Neural cell (in vitro differentiated cells): ENCODE results near the gene DOCK10. TPM values are rescaled to one million over a fixed set of nuclear protein-coding genes. Genes with fewer than 3 reads are reported as not detected.

Source experiments
- H2AFZ ChIP-seq: fragments of 200-600, 300-800 bp; sonication (generic), shearing (Covaris generic); 2 replicates; pipeline ENCODE4 v1.6.0; 2014; ENCODE audit warnings: low read depth, mild to moderate bottlenecking, antibody characterized with exemption, low read length, moderate library complexity
- H3F3A ChIP-seq: fragments of 200-600 bp; shearing (Covaris generic); 2 replicates; pipeline ENCODE4 v1.6.1; 2016; ENCODE audit warnings: mild to moderate bottlenecking, moderate library complexity, mixed read lengths, antibody characterized with exemption, low read length; ENCODE audit not compliant: insufficient read depth, poor library complexity, severe bottlenecking
- H3K27ac ChIP-seq: fragments of 200-600, 300-800 bp; sonication (generic), shearing (Covaris generic); 2 replicates; pipeline ENCODE4 v1.5.1; 2014; ENCODE audit warnings: mild to moderate bottlenecking, low read length, moderate library complexity
- H3K27me3 ChIP-seq: fragments of 300-800, 200-600 bp; sonication (generic), shearing (Covaris generic); 2 replicates; pipeline ENCODE4 v1.6.0; 2014; ENCODE audit warnings: mild to moderate bottlenecking, low read depth, low read length, moderate library complexity; ENCODE audit not compliant: insufficient read depth
- H3K36me3 ChIP-seq: fragments of 300-800, 200-600 bp; sonication (generic), shearing (Covaris generic); 2 replicates; pipeline ENCODE4 v1.5.1; 2014; ENCODE audit warnings: mild to moderate bottlenecking, antibody characterized with exemption, low read length, moderate library complexity; ENCODE audit not compliant: insufficient read depth
- H3K4me2 ChIP-seq: fragments of 300-800, 200-600 bp; sonication (generic), shearing (Covaris generic); 2 replicates; pipeline ENCODE4 v1.6.0; 2014; ENCODE audit warnings: mild to moderate bottlenecking, low read length
- H3K4me3 ChIP-seq: fragments of 300-800, 200-600 bp; sonication (generic), shearing (Covaris generic); 2 replicates; pipeline ENCODE4 v1.5.1; 2014; ENCODE audit warnings: mild to moderate bottlenecking, low read length, moderate library complexity
- H3K79me2 ChIP-seq: fragments of 200-600 bp; shearing (Covaris generic); replicated peaks from 2 replicates; pipeline ENCODE4 v1.6.0; 2014; ENCODE audit warnings: mild to moderate bottlenecking, low read length, moderate library complexity; ENCODE audit not compliant: insufficient read depth
- H3K9ac ChIP-seq: fragments of 300-800, 200-600 bp; sonication (generic), shearing (Covaris generic); 2 replicates; pipeline ENCODE4 v1.6.1; 2016; ENCODE audit warnings: mild to moderate bottlenecking, low read length, mixed read lengths
- H3K9me2 ChIP-seq: fragments of 200-600 bp; shearing (Covaris generic); 2 replicates; pipeline ENCODE4 v1.6.1; 2016; ENCODE audit warnings: mild to moderate bottlenecking, low read length, mixed read lengths; ENCODE audit not compliant: insufficient read depth
- H3K9me3 ChIP-seq: fragments of 200-600, 300-800 bp; sonication (generic), shearing (Covaris generic); 2 replicates; pipeline ENCODE4 v1.6.1; 2016; ENCODE audit warnings: mild to moderate bottlenecking, mixed run types, low read length, moderate library complexity, mixed read lengths
- H4K20me1 ChIP-seq: fragments of 200-600 bp; shearing (Covaris generic); 2 replicates; pipeline ENCODE4 v1.6.1; 2016; ENCODE audit warnings: mild to moderate bottlenecking, mixed run types; ENCODE audit not compliant: insufficient read depth
- CTCF ChIP-seq: fragments of 450-650 bp; IDR thresholded peaks from 2 replicates; pipeline ENCODE4 v1.5.1; 2014; ENCODE audit warnings: antibody characterized with exemption, mild to moderate bottlenecking, moderate library complexity; ENCODE audit not compliant: poor library complexity, severe bottlenecking
- EP300 ChIP-seq: fragments of 450-650 bp; conservative IDR thresholded peaks from 2 replicates; pipeline ENCODE4 v1.6.1; 2014; ENCODE audit warnings: antibody characterized with exemption, mild to moderate bottlenecking, moderate library complexity; ENCODE audit not compliant: poor library complexity, severe bottlenecking
- EZH2 ChIP-seq: fragments of 200-600, 300-800 bp; shearing (Covaris generic), sonication (generic); IDR thresholded peaks from 2 replicates; pipeline ENCODE4 v1.6.1; 2014; ENCODE audit warnings: antibody characterized with exemption, low read length, borderline replicate concordance, mild to moderate bottlenecking; ENCODE audit not compliant: insufficient read depth, poor library complexity, severe bottlenecking
- MXI1 ChIP-seq: fragments of 450-650 bp; conservative IDR thresholded peaks from 2 replicates; pipeline ENCODE4 v1.6.1; 2014; ENCODE audit warnings: antibody characterized with exemption, mild to moderate bottlenecking; ENCODE audit not compliant: poor library complexity, severe bottlenecking
- POLR2AphosphoS5 ChIP-seq: IDR thresholded peaks from 2 replicates; pipeline ENCODE4 v1.6.1; 2012
- RAD21 ChIP-seq: fragments of 450-650 bp; conservative IDR thresholded peaks from 2 replicates; pipeline ENCODE4 v1.6.1; 2014; ENCODE audit warnings: antibody characterized with exemption, mild to moderate bottlenecking, moderate library complexity
- SMC3 ChIP-seq: fragments of 450-650 bp; conservative IDR thresholded peaks from 2 replicates; pipeline ENCODE4 v1.6.1; 2014; ENCODE audit warnings: antibody characterized with exemption, mild to moderate bottlenecking, moderate library complexity; ENCODE audit not compliant: poor library complexity
- TAF1 ChIP-seq: IDR thresholded peaks from 2 replicates; pipeline ENCODE4 v1.6.1; 2012; ENCODE audit warnings: low read depth
- polyA plus RNA-seq: library from polyadenylated mRNA; depleted of rRNA; stranded (reverse); fragments of >200 nt; gene quantifications from 2 replicates; pipeline ENCODE4 v1.2.3, GENCODE V29; 2014
- TF ChIP-seq, protein P1 (sequence below): IDR thresholded peaks from 2 replicates; pipeline ENCODE4 v1.6.1; 2012; ENCODE audit warnings: borderline replicate concordance

Gene DOCK10
- polyA plus RNA-seq, 1 donor from 2014 or later = 0.37 TPM

DNA sequence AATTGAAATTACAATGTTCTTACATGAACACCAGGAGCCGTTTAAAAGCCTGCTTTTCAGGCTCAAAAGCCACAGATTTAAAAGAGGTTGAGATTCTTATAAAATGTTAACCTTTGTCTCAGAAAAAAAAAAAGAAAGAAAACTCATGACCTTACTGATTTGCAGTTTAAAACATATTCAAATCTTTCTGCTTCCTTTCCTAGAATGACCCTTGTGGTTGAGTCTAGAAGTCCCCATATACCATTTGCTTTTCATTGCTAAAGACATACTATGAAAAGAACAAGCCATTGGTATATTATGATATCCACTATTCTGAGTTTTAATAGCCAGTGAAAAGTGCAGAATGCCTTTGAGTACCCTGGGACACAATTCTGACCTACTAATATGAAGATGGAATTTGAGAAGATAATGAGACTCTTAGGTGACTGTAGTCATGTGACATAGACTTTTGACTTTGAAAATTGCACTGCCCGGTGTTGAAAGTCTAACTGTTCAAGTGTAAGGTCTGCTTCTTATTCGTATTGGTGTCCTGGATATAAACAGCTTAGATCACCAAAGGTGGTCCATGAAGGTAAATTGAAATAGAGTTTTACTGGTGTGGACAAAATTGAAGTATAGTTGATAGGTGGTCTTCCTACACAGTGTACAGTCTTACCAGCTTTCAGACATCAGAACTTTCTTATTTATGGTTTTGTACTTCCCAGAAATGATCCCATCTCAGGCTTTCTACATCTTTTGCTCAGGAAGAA lies 117.0 kb downstream of the DOCK10 start:
- Histone ChIP-seq H4K20me1 (no peaks in the 10 kb centered on the region), H3K27me3 (no peaks in the 10 kb centered on the region), H2AFZ (no peak overlapping the region), H3K9me2 (no peaks in the 10 kb centered on the region), H3K4me2 (no peak overlapping the region), H3K9me3 (no peaks in the 10 kb centered on the region), H3F3A (no peaks in the 10 kb centered on the region), H3K4me3 (no peak overlapping the region), H3K79me2 (no peaks in the 10 kb centered on the region), H3K36me3 (no peaks in the 10 kb centered on the region), H3K27ac (no peak overlapping the region), H3K9ac (no peak overlapping the region)
- TF ChIP-seq SMC3 (no peak), MXI1 (no peak), EZH2 (no peak), CTCF (no peak), POLR2AphosphoS5 (no peak), EP300 (no peak), RAD21 (no peak), TAF1 (no peak)
- TF ChIP-seq, protein P1, sequence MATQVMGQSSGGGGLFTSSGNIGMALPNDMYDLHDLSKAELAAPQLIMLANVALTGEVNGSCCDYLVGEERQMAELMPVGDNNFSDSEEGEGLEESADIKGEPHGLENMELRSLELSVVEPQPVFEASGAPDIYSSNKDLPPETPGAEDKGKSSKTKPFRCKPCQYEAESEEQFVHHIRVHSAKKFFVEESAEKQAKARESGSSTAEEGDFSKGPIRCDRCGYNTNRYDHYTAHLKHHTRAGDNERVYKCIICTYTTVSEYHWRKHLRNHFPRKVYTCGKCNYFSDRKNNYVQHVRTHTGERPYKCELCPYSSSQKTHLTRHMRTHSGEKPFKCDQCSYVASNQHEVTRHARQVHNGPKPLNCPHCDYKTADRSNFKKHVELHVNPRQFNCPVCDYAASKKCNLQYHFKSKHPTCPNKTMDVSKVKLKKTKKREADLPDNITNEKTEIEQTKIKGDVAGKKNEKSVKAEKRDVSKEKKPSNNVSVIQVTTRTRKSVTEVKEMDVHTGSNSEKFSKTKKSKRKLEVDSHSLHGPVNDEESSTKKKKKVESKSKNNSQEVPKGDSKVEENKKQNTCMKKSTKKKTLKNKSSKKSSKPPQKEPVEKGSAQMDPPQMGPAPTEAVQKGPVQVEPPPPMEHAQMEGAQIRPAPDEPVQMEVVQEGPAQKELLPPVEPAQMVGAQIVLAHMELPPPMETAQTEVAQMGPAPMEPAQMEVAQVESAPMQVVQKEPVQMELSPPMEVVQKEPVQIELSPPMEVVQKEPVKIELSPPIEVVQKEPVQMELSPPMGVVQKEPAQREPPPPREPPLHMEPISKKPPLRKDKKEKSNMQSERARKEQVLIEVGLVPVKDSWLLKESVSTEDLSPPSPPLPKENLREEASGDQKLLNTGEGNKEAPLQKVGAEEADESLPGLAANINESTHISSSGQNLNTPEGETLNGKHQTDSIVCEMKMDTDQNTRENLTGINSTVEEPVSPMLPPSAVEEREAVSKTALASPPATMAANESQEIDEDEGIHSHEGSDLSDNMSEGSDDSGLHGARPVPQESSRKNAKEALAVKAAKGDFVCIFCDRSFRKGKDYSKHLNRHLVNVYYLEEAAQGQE = no peak

- Histone ChIP-seq H3K79me2 (no peaks in the 10 kb centered on the region), H3K9me3 (no peaks in the 10 kb centered on the region), H3K4me2 (no peak overlapping the region), H3K27me3 (no peaks in the 10 kb centered on the region), H3K4me3 (no peak overlapping the region), H3K9ac (no peak overlapping the region), H3K9me2 (no peaks in the 10 kb centered on the region), H3F3A (no peaks in the 10 kb centered on the region), H3K27ac (no peak overlapping the region), H4K20me1 (no peaks in the 10 kb centered on the region), H2AFZ (no peak overlapping the region), H3K36me3 (no peaks in the 10 kb centered on the region)
- TF ChIP-seq EP300 (no peak), SMC3 (no peak), CTCF (no peak), TAF1 (no peak), POLR2AphosphoS5 (no peak), RAD21 (no peak), EZH2 (no peak), MXI1 (no peak)
- TF ChIP-seq, protein P1 = no peak
These were observed 117.6 kb downstream of the DOCK10 start for GRCh38 chr2:224924631-224925030.
